Measurements from ENCODE around the gene ZNF790.

ZNF790 gene

GRCh38 chr19:36837906-36838783, at the start of gene ZNF790:
Gene ZNF790, minus strand, starts transcription at chr19:36838387. Its CDS starts 12,768 bp downstream, at chr19:36825619.
- peak; percentile 84 for DNase-seq (ENCODE audit: low spot score)
- in situ Hi-C loops (cut with MboI; ENCODE audit: low pct_unique_long_range_greater_than_20kb, low sequenced_read_pairs, unreplicated experiment) = no loop called here
- no peak for TF ChIP-seq CTCF (IDR thresholded peaks at IDR 0.05; ENCODE audit: extremely low read depth, insufficient read depth, missing control alignments)

- no peak for TF ChIP-seq CTCF (IDR thresholded peaks at IDR 0.05; ENCODE audit: extremely low read depth, insufficient read depth, missing control alignments)
- no peak for DNase-seq (ENCODE audit: low spot score)
- in situ Hi-C loops (cut with MboI; ENCODE audit: low pct_unique_long_range_greater_than_20kb, low sequenced_read_pairs, unreplicated experiment) = no loop called here
Measured at GRCh38 chr19:36876993-36877938, 39.1 kb upstream of the ZNF790 start.

- DNase-seq (ENCODE audit: low spot score) = peak; percentile 4
- in situ Hi-C loops (cut with MboI; ENCODE audit: low pct_unique_long_range_greater_than_20kb, low sequenced_read_pairs, unreplicated experiment) = no loop called here
- no peak for TF ChIP-seq CTCF (IDR thresholded peaks at IDR 0.05; ENCODE audit: extremely low read depth, insufficient read depth, missing control alignments)
Measured at GRCh38 chr19:36851898-36852297, 13.7 kb upstream of the ZNF790 start.

GRCh38 chr19:36850559-36851442, 12.6 kb upstream of the ZNF790 start, which contains the start of gene ZNF345:
Gene ZNF345, plus strand, starts transcription at chr19:36850876. Its CDS starts 25,955 bp downstream, at chr19:36876831.
- TF ChIP-seq CTCF (IDR thresholded peaks at IDR 0.05; ENCODE audit: extremely low read depth, insufficient read depth, missing control alignments) = no peak
- peak; percentile 88 for DNase-seq (ENCODE audit: low spot score)
- in situ Hi-C loops (cut with MboI; ENCODE audit: low pct_unique_long_range_greater_than_20kb, low sequenced_read_pairs, unreplicated experiment) = no loop called here

GRCh38 chr19:36849701-36850558, 11.7 kb upstream of the ZNF790 start:
- TF ChIP-seq CTCF (IDR thresholded peaks at IDR 0.05; ENCODE audit: extremely low read depth, insufficient read depth, missing control alignments) = no peak
- DNase-seq (ENCODE audit: low spot score) = peak; percentile 88
- in situ Hi-C loops (cut with MboI; ENCODE audit: low pct_unique_long_range_greater_than_20kb, low sequenced_read_pairs, unreplicated experiment) = no loop called here
